HG03460 (cell line): Measurements from ENCODE around the gene SLC1A5.
"Not testable (repeated sequence)": the region's sequence is repeated elsewhere in the genome, so short reads cannot be mapped to it uniquely, and the experiment has no call there.

Experiments used
- ATAC-seq: cut with Tn5 transposase; IDR thresholded peaks from one replicate; pipeline ENCODE4 v1.9.1; 2021; ENCODE audit not compliant: unreplicated experiment

SLC1A5 gene

GRCh38 chr19:46788262-46788967 is at the start of gene SLC1A5:
Gene SLC1A5, minus strand, starts transcription at chr19:46788594. Its CDS starts 629 bp downstream, at chr19:46787965.
- peak; percentile 52 for ATAC-seq

- no peak for ATAC-seq
Observed at GRCh38 chr19:46838160-46838559, 49.8 kb upstream of the SLC1A5 start.

GRCh38 chr19:46834984-46835383 is 46.6 kb upstream of the SLC1A5 start:
- no peak for ATAC-seq

- no peak for ATAC-seq
Observed at GRCh38 chr19:46834121-46834520, 45.7 kb upstream of the SLC1A5 start.

GRCh38 chr19:46830864-46831263 is 42.5 kb upstream of the SLC1A5 start:
- no peak for ATAC-seq

GRCh38 chr19:46828484-46828883 is 40.1 kb upstream of the SLC1A5 start:
- no peak for ATAC-seq

- ATAC-seq = no peak
Observed at GRCh38 chr19:46825731-46826055, 37.3 kb upstream of the SLC1A5 start.

GRCh38 chr19:46824890-46825730 is 36.7 kb upstream of the SLC1A5 start:
- no peak for ATAC-seq

DNA sequence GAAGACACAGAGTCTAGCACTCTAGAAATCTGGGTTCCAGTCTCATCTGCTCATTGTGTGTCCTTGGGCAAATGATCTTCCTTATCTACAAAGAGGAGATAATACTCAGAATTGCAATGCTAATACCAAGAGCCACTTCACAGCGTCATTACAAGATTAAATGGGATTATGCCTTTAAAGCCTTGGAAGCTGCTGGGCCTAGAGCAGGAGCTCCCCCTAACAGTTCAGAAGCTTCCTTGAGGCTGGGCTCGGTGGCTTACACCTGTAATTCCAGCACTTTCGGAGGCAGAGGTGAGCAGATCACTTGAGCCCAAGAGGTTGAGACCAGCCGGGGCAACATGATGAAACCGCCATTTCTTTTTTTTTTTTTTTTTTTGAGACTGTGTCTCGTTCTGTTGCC is 34.7 kb upstream of the SLC1A5 start:
- no peak for ATAC-seq

DNA sequence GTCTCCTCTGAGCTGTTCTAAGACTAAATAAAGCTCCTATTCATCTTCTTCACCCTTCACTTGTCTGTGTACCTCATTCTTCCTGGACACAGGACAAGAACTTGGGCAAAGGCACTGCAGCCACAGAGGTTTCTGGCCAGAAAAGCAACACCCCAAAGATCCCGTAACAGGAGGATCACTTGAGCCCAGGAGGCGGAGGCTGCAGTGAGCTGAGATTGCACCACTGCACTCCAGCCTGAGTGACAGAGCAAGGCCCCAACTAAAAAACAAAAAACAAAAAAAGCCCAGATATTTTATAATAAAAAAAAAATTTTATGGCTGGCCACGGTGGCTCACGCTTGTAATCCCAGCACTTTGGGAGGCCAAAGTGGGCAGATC is 34.0 kb upstream of the SLC1A5 start:
- ATAC-seq = not testable (repeated sequence)

GRCh38 chr19:46821512-46822409 is 33.4 kb upstream of the SLC1A5 start:
- ATAC-seq = no peak

DNA sequence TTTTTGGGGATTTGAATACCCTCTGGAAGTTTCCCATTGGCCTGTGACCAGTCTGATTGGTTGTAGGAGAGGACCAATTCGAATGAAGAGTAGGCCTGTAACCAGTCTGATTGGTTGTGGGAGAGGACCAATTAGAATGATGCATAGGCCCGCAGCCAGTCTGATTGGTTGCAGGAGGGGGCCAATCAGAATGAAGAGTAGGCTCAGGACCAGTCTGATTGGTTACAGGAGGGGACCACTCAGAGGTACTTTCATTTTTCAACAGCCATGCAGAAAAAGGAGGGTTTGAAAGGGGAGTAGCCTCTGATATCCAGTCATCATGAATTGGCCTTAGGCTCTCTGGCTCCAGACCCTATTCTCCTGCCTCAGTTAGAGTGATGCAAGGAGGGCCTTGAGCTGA is 30.4 kb upstream of the SLC1A5 start:
- ATAC-seq = no peak

DNA sequence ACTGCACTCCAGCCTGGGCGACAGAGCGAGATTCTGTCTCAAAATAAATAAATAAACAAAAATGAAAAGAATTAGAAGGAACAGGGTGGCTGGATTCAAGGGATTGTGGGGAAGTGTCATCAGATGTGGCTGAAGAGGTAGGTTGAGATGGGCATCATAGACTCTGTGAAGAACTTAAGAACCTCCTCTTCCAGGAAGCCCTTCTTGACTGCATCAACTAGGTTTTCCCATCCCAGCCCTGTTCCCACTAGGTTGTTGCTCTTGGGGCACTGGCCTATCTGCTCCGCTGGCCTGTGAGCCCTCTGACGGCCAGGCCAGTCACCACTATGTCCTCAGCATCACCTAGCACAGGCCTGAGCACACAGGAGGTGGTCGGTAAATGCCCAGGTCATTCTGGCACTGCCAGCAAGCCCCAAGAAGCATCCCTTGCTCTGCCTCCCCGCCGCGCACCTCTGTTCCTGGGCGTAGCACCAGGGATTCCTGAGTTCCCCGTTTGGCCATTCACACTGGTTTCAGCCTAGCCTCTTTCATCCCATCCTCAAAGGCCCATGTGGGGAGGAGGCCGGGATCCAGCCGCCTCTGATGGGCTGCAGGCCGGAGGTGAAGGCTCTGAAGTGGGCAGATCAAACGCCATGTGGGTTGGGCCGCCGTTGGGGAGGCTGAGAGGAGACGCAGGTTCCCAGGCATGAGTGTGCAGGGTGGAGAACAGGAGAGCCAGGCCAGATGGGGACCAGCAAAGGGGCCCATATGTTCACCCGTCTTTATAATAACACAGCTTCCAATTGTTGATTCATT is 27.6 kb upstream of the SLC1A5 start:
- ATAC-seq = no peak

- ATAC-seq = no peak
Observed at GRCh38 chr19:46813839-46814358, 25.5 kb upstream of the SLC1A5 start.

DNA sequence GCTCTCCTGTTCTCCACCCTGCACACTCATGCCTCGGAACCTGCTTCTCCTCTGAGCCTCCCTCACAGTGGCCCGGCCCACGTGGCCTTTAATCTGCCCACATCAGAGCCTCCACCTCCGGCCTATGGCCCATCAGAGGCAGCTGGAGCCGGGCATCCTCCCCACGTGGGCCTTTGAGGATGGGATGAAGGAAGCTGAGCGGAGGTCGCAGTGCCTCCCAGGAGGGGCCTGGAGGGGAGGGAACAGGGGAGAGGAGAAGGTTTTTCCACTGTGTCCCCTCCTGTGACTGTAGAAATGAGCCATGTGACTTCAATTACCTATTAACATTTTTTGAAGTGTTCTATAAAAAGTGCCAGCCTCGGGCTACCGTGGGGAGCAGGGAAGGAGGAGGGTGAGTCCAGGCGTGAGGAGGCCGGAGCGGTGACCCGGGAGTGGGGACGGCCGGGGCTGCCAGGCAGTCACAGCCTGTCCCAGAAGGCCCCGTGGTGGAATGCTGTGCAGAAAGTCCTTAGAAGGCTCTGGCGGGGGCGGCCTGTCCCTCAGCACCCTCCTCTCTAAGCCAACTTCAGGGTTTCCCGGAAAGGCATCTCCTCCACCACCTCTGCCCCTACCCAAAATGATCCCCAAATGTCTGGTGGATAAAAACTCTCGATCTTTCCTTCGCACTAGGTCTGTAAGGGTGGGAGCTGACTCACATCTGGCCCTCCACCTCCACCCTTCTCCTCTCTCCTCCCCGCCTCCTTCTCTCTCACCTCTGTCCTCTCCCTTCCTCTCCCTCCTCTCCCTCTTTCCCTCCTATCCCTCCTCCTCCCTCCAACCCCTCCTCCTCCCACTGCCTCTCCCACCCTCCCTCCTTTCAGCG is 24.8 kb upstream of the SLC1A5 start:
- ATAC-seq = no peak

DNA sequence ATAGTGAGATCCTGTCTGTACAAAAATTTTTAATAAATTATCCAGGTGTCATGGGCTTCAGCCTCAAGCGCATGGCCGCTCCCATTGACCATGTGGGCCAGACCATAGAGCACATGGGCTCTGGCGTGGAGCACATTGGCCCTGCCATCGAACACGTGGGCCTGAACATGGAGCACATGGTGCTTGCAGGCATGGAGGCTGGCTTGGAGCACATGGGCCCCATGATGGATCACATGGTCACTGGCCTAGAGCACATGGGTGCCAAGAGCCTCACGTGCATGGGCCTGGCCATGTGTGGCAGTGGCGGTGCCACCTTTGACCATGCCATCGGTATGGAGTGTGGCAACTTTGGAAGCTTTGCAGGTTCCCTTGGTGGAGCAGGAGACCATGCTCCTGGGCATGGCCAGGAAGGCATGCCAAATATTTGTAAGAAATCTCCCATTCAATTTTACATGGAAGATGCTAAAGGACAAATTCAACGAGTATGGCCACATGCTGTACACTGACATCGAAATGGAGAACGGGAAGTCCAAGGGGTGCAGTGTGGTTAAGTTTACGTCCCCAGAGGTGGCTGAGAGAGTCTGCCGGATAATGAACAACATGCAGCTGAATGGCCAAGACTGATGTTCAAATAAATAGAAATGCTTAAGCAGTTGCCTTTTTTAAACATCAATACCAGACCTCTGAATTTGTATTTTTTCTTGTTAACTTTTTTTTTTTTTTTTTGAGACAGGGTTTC is 21.3 kb upstream of the SLC1A5 start:
- no peak for ATAC-seq

GRCh38 chr19:46806656-46807055 is 18.3 kb upstream of the SLC1A5 start:
- no peak for ATAC-seq

GRCh38 chr19:46804432-46804831 is 16.0 kb upstream of the SLC1A5 start:
- ATAC-seq = not testable (repeated sequence)

DNA sequence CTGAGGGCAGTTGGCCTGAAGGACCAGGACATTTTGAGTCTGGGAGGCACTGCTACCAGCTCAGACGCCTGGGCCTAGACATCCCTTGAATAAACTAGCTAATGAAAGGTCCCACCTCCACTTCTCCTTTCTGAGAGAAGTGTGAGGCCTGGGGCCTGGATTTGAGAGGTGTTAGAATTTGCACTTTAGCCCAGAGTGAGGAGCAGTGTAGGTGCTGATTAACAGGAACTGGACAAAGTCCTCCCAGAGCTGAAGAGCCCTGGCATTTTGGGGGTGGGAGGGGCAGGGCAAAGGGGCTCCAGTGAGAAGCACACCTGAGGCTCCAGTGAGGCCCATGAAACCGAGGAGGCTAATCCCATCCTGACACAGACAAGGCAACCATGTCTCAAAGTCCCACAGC is 15.2 kb upstream of the SLC1A5 start:
- ATAC-seq = no peak
